G401 (cell line): ENCODE measurements around the gene PPP1R14C. TPM values are rescaled to one million over a fixed set of nuclear protein-coding genes. Genes with fewer than 3 reads are reported as not detected.

Experiments used
- DNase-seq: peaks from one replicate; pipeline ENCODE4 v3.0.0-alpha.2; 2015; ENCODE audit warnings: low spot score
- in situ Hi-C: cut with HindIII; loops from 2 replicates; pipeline ENCODE4 v1.10.0; 2016; ENCODE audit warnings: low sequenced_read_pairs, mixed read lengths
- total RNA-seq: library from RNA; depleted of rRNA; stranded (reverse); fragments of >200 nt; shearing (Covaris generic); gene quantifications from 2 replicates; pipeline ENCODE4 v1.2.3, GENCODE V29; 2014

Gene PPP1R14C
- total RNA-seq, 1 experiment from 2014 or later: not detected

DNA sequence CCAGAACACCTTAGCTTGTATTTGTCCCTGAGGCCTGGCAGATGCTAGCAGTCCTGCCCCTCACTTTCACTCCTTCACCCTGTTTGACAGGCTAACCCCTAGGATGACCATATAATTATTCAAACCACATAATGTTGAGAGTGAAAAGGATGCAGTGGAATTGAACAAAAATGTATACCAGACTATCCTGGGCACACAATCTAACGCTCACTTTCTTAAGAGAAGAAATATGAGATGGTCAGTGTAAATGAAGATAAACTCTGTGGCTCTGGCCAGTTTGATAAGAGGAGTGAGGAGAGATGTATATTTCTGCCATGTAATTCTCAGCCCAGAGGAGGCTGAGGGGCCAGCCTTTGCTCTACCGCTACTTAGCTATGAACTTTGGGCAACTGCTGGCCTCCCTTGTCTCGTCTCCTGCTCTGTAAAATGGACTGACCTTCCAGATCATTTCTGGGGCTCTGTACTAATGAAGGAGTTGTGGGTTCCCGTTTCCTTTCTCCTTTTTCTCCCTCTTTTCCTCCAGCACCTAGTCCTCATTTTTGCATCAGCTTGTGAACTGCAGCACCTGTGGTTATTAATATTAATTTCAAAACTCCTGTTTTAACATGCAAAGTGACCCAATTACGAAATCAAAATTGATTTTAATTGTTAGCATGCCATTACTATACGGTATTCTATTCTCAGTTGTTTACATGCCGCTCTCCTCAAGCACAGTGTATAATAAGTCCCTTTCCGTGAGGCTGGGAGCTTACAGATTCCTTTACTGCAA, 133.5 kb downstream of the PPP1R14C start:
- in situ Hi-C loops: no loop called here

GRCh38 chr6:150276937-150277742, 134.3 kb downstream of the PPP1R14C start:
- DNase-seq: no peak
- in situ Hi-C loops: no loop called here

More for the DNA sequence above, 133.5 kb downstream of the PPP1R14C start:
- no peak for DNase-seq

DNA sequence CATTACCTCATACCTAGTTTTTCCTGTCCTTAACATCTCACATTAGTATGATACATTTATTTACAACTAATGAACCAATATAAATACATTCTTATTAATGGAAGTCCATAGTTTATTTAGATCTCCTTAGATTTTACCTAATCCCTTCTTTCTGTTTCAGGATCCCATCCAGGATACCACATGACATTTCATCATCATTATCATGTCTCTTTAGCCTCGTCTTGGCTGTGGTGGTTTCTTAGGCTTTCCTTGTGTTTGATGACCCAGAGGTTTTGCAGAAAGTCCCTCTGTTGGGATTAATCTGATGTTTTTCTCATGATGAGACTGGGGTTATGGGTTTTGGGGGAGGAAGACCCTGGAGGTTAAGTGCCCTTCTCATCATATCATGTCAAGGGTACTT, 136.7 kb downstream of the PPP1R14C start:
- in situ Hi-C loops: no loop called here

GRCh38 chr6:150280703-150281102, 137.9 kb downstream of the PPP1R14C start:
- in situ Hi-C loops: no loop called here
- DNase-seq: no peak

More for the DNA sequence above, 136.7 kb downstream of the PPP1R14C start:
- no peak for DNase-seq

DNA sequence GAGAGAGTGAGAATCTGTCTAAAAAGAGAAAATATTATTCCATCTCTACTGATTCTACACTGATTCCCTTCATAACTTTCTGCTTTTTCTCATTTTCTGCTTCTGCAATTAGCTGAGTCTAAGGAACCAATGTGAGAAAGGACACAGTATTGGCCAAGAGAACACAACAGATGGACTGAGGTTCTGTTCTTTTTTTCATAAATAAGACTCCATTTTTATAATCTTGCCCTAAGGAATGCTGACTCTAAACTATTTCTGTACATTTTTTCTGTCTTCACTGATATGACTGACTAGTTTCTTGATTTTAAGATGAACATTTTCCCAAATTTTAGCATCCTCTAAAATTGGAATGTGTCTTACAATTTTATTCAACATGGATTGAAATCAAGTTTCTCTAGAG, 138.9 kb downstream of the PPP1R14C start:
- DNase-seq: peak; percentile 72
- in situ Hi-C loops: no loop called here

DNA sequence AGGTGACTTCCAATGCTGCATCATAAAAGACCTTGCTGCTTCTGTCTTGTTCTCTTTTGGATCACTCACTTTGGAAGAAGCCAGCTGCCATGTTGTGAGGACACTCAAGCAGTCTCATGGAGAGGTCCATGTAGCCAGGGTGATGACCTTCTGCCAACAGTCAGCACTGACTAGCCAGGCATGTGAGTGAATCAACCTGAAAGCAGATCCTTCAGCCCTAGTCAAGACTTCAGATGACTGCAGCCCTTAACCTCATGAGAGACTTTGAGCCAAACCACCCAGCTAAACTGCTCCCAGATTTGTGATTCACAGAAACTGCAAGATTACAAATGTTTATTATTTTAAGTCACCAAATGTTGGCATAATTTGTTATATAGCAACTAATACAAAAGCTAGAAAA, 140.0 kb downstream of the PPP1R14C start:
- in situ Hi-C loops: no loop called here
- no peak for DNase-seq

- no peak for DNase-seq
- in situ Hi-C loops: no loop called here
Observed at GRCh38 chr6:150286460-150286859, 143.6 kb downstream of the PPP1R14C start.

DNA sequence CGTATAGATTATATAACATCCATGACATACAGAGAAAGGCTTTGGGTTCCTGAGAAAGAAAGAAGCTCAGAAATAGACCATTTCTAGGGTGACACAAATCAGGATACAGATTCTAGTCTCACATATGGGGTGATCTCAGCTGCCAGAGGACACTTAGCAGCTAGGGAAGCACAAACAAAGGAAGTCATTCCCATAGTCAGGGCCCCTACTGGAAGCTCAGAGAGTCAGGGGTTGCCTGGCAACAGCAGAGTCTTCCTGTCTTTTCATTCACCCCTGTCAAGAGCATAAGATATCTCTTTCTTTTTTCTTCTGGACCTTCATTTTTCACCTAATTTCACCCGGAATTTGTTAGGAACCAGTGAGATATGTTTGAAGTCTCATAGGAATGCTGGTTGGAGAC, 144.1 kb downstream of the PPP1R14C start:
- in situ Hi-C loops: no loop called here
- DNase-seq: no peak

- in situ Hi-C loops: no loop called here
- DNase-seq: no peak
Observed at GRCh38 chr6:150288456-150288855, 145.6 kb downstream of the PPP1R14C start.

DNA sequence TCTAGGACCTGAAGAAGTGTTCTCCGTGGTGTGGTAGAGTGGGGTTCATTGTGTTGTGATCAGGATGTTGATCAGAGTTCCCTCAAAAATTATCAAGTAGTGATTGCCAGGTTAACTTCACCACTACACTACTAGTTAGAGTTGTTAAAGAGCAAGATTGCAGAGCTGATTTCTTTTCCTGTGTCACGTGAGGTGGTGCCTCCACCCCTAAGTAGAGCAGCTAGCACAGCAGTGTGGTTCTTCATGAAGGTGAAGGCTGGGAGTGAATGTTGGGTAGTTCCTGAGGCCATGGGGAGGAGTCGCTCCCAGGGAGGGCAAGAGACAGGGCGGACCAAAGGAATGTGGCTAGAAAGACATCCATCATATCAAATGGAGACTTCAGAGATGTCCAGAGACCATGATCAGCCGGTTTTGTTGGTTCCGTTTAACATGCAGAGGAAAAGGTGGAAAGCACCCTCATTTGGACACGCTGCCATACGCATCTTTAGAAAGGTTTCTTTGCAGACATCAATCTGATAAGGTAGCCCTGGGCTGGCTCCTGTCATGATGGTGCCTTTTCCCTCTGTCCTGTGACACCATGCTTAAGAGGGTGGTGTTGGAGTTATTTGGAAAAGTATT, 146.7 kb downstream of the PPP1R14C start:
- no peak for DNase-seq
- in situ Hi-C loops: no loop called here

- no peak for DNase-seq
- in situ Hi-C loops: no loop called here
Observed at GRCh38 chr6:150290429-150290828, 147.6 kb downstream of the PPP1R14C start.

GRCh38 chr6:150291968-150292710, 149.3 kb downstream of the PPP1R14C start:
- DNase-seq: no peak
- in situ Hi-C loops: no loop called here

DNA sequence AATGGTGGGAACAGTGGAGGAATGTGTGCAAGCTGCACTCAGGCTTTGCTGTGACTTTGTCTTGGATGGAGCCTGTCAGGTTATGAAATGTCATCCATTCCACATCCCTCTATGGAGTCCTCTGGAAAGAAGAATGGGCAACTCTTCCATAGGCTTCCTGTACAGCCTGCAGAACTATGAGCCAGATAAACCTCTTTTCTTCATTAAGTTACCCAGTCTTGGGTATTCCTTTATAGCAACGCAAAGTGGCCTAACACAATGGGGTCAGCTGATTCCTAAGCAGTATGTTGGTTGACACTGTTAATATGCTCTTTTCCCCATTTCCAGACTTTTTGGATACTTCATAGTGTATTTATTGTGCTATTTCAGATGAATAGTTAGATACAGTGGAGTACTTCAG, 150.2 kb downstream of the PPP1R14C start:
- in situ Hi-C loops: no loop called here
- DNase-seq: no peak

DNA sequence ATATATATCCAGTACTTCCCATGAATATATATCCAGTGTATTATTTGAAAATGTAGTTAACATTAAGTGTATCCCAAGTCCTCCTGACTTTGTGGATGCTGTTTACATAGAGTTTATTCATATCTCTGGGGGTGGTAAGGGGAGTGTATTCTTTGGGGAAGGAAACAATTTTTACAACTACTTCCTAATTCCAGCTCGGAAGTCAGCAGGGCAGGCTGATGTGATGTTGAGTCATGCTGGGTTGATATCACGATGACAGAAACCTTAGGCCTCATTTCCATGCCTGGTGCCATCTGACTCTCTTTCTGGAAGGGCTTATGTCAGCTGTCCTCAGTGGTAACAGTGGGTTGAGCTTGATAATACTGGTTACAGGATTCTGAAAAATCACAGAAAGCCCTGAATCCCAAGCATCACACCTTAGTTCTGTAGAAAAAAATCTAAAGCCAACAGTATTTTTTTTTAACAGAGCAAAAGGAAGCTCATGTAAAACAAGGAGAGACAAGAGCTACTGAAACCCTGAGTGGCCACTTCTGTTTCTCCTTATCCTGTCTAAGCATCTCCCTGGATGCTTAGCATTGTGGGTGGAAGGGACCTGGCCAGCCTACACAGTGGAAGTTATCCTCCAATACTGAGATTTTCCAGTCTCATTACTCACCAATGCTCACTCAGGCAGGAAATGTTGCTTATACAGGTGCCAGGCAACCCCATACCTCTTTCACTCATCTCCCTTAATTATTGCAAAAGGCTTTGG, 150.8 kb downstream of the PPP1R14C start:
- DNase-seq: no peak
- in situ Hi-C loops: no loop called here

- DNase-seq: no peak
- in situ Hi-C loops: no loop called here
Observed at GRCh38 chr6:150296890-150297289, 154.0 kb downstream of the PPP1R14C start.

GRCh38 chr6:150297327-150298029, 154.6 kb downstream of the PPP1R14C start:
- DNase-seq: no peak
- in situ Hi-C loops: no loop called here

DNA sequence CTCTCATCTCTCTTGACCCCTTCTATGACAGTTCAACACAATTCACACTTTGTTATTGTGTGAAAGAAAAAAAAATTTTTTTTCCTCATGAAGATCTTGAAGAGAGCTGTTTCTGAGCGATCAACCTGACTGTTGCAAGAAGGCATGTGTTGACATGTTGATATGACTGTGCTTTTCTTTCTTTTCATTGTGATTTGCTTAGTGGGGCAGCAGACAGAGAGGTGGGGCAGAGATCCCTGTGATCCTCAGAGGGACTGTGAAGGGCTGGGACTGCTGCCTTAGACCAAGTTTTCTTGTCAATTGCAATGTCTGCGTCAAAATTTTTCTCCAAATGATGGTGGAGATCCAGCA, 155.2 kb downstream of the PPP1R14C start:
- no peak for DNase-seq
- in situ Hi-C loops: no loop called here

GRCh38 chr6:150298676-150299075, 155.8 kb downstream of the PPP1R14C start:
- no peak for DNase-seq
- in situ Hi-C loops: no loop called here
